GM19035 (cell line): ENCODE data around the gene DDX10.
"Not testable (repeated sequence)": the region's sequence is repeated elsewhere in the genome, so short reads cannot be mapped to it uniquely, and the experiment has no call there.

ENCODE experiments used
- ATAC-seq: cut with Tn5 transposase; IDR thresholded peaks from one replicate; pipeline ENCODE4 v1.9.1; 2021; ENCODE audit not compliant: unreplicated experiment

The DDX10 gene

DNA sequence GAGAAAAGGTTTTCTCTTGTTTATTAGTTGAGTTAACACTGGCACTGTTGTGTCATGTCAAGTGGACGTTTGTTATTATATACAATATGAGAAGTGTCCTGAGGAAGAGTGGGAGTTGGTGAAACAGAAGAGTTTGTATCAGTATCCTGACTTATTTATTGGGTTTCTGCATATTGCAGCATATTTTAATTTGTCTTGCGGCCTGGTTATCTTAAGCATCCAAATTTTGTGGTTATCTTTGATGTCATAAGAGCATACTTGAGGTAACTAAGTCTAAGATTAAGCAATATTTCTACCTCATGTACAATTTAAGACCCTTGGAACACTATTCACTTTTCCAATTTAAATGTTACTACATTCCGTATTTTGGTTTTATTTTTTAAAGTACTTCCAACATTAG lies 103.5 kb downstream of the DDX10 start:
- no peak for ATAC-seq

DNA sequence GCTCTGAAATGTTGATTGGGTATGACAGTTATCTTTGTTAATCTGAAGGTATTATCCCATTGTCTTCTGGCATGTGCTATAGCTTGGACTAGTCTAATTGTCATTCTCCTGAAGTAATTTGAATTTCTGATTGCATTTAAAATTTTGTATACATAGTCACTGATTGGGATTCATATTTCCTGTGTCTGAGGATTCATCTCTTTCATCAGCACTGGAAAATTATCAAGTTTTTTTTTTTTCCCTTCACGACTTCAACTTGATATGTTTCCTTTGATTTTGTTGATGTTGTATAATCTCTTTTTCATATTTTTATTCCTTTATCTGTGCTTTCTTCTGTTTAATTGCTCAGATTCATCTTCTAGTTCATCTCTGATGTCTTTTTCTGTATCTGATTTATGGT lies 104.1 kb downstream of the DDX10 start:
- ATAC-seq, result no peak

DNA sequence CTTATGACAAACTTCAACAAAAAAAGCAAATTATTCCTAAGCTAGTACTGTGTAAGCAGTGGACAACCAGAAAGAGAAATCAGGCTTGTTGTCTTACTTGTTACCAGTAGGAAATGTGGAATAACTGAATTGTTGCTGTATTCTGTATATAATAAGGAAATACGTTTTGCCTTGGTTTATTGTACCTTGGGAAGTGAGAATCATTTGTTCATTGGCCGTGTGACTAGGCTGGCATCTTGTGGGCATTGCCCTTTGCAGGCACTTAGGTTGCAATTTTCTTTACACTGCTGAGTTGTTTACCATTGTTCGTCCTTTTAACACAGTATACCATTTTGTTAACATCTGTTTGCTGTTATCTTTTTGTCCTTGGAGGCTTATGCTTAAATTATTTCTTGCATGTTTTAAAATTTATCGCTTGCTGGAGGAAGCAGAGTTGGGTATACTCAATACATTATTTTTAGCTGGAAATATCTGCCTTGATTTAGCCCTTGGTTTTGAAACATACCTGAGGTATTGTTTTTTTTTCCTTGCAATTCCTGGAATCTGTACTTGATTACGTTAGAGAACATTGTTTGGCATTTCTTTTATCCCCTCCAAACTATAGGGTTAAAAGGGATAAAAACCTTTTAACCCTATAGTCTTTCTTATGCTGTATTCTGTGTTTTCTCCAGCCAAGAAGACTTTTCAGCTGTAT lies 109.3 kb downstream of the DDX10 start:
- no peak for ATAC-seq

DNA sequence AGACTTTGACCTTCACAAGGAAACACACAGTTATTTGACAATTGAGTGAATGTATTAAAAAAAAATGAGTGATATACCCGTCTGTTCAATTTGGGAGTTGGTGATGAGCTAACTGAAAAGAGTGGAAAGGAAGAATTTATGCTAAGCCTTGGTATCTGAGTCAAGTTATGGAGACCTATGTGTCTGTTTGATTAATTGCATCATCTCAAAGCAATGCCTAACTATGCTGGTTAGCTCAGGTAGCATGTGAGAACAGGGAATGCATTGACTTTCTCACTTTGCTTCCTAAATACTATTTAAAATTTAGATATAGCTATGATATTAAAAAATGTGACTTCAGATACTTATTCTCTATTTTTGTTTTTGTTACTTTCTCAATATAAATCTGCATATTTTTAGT lies 110.5 kb downstream of the DDX10 start:
- no peak for ATAC-seq

DNA sequence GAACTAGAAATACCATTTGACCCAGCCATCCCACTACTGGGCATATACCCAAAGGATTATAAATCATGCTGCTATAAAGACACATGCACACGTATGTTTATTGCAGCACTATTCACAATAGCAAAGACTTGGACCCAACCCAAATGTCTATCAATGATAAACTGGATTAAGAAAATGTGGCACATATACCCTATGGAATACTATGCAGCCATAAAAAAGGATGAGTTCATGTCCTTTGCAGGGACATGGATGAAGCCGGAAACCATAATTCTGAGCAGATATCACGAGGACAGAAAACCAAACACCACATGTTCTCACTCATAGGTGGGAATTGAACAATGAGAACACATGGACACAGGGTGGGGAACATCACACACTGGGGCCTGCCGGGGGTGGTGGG lies 114.3 kb downstream of the DDX10 start:
- not testable (repeated sequence) for ATAC-seq

DNA sequence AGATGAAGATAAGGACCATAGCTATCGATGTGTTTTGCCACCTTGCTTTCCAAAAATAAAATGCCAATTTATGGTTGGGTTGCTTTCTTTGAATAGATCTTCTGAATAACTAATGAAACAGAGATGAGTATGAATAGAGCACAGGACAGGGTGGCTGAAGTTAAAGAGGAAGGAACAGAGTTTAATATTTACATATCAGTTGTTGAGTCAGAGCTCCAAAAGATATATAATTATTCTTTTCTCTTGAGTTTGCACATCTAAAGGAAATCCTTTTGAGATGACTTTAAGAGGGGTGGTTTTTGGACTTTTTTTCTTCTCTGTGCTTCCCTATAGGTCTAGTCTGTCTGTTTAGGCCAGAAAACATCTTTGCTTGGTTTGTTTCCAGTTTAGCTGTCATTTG lies 115.2 kb downstream of the DDX10 start:
- no peak for ATAC-seq

DNA sequence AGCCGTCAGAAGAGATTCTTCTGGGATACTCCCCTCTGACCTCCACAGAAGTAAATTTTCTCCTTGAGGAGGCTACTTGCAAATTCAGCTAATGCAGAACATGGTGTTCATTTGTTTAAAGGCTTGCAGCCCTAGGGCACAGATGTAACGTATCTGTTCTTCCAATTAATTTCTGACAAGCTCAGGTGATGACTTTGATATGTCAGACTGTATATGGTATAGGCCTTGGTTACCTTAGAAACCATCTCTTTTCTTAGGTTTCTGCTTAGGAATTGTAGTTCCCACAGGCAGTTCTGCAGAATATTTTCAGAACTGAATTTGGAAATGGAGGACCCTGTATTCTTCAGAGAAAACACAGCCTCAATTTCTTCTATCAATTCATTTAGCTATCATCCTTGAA lies 117.1 kb downstream of the DDX10 start:
- no peak for ATAC-seq

DNA sequence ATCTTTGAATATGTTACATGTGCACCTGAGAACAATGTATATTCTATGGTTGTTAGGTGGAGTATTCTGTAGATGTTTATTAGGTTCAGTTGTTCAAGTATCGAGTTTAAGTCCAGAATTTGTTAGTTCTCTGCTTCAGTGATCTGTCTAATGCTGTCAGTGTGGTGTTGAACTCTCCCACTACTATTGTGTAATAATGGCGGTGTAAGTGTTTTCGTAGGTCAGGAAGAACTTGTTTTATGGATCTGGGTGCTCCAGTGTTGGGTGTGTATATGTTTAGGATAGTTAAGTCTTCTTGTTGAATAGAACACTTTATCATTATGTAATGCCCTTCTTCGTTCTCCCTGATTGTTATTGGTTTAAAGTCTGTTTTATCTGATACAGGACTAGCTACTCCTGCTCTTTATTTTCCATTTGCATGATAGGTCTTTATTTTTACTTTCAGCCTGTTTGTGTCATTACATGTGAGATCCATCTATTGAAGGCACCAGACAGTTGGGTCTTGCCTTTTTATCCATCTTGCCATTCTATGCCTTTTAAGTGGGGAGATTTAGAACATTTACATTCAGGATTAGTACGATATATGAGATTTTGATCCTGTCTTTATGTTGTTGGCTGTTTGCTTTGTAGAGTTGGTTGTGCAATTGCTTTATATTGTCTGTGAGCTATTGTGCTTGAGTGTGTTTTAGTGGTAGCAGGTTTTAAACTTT lies 121.6 kb downstream of the DDX10 start:
- no peak for ATAC-seq

DNA sequence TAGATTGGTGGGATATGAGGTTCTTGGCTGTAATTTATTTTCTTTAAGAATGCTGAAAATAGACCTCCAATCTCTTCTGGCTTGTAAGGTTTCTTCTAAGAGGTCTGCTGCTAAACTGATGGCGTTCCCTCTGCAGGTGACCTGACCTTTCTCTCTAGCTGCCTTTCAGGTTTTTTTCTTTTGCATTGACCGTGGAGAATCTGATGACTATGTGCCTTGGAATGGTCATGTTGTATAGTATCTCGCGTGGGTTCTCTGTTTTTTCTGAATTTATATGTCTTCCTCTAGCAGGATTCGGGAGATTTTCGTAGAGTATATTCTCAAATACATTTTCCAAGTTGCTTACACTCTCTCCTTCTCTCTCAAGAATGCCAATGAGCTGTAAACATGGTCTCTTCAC lies 122.2 kb downstream of the DDX10 start:
- no peak for ATAC-seq

DNA sequence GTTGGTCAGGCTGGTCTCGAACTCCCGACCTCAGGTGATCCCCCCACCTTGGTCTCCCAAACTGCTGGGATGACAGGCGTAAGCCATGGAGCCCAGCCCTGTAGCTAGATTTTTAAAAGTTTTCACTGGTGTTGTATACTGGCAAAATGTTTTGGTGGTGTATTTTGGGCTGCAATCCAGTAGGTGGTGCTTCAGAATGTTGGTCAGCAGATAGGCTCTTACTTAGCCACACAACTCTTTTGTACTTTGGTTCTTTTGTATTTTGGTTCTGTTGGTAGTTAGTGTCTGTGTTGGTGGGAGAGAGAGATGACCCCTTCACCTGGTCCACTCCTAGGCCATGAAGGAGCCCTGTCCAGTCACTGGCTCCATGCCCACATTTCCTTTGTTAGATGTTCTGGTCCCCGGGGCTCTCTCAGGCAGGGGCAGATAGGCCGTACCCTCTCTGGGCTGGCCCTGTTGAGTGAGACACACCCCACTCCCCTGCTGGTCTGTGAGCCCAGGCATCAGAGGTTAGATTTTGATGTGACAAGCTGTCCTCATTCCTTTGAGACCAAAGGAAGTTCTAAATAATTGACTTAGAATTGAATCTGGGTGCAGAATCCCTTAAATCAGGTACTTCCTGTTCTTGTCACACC lies 123.8 kb downstream of the DDX10 start:
- ATAC-seq, result peak; percentile 57

DNA sequence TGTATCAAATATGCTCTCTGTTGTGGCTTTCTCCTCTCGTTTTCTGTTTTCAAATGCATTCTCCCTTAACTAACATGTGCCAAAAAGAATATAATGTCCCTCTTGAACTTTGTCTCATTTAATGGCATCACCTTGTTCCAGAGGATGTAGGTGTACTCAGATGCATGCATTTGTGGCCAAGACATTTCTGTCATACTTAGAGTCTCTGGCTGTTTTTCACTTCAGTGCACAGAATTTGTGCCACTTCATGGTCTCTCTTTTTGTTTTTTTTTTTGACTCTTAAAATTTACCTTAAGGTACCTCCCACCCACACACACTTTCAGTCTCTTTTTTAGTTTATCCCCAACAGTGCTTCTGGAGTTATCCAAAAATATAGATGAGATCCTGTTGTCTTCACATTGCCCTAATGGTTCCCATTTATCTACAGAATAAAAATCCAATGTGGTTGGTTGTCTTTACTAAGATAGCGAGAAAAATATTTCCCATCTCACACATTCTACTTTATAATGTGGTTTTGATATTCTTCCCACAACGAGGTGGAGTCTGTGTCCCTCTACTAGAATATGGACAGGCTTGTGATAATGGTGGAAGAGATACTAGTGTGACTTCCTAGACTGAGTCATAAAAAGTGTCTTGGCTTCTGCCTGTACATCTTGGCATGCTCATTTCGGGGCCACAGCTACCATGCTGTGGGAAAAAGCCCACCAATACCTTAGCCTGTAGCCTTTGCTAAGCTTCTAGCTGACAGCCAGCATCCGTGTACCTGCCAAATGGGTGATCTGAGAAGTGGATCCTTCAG lies 125.8 kb downstream of the DDX10 start:
- no peak for ATAC-seq

DNA sequence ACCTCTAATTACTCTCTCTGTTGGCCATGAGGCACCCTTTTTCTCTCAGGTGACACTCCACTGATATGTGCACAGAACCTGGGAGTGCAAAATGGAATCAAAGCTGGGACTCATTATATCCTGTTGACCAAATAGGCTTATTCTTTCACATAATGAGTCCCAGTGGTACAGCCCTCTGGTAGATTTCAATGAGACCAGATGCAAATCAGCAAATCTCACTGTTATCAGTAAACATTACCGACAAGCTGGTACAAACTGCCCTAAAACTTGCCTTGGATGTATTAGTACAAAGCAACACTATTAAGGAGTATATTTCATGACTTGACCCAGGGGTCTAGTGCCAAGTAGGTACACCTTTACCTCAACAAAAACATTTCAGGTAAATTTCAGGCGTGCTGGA lies 128.3 kb downstream of the DDX10 start:
- no peak for ATAC-seq

DNA sequence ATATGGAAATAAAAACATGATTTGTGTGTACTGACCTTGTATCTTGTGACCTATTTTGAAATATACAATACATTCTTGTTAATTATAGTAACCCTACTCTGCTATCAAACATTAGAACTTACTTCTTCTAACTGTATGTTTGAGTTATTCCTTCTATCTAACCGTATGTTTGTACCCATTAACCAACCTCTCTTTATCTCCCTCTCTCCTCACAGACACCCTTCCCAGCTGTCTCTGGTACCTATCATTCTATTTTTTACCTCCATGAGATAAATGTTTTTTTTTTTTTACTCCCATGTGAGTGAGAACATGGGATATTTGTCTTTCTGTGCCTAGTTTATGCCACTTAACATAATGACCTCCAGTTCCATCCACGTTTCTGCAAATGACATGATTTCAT lies 128.7 kb downstream of the DDX10 start:
- ATAC-seq, result no peak

DNA sequence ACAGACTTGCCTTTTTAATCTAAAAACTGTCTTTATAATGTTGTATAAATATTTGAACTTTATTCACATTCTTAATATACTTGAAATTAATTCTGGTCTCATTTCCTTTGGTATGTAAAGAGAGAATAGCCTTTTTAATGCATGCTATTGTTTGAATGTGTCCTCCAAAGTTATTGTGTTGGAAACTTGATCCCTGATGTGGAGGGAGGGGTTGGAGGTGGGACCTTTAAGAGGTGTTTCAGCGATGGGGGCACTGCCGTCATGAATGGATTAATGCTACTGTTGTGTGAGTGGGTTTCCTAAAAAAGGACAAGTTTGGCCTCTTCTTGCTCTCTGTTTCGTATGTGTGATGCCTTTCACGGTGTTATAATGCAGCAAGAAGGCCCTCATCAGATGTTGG lies 131.7 kb downstream of the DDX10 start:
- ATAC-seq, result no peak

DNA sequence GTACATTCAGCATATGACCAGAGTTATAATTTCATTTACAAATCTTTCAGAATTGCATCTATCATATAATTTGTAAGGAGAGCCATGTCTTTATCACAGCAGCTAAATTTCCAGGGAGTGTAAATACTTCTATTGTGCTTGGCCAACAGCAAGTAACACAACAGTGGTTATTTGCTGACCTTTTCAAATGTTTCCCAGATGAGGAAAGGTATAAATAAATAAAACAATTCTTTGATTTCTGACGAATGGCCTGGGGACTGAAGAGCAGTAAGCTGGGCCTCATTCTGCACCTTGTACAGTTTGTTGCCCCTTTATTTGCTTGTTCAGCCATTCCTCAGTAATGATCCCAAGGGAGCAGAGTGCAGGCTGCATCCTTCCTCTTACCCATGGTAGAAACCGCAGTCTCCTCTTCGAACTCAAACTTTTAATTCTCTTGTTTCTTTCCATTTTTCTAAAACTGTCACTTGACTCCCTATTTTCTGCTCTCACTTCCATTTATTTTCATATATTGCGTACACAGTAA lies 132.8 kb downstream of the DDX10 start:
- ATAC-seq, result no peak

DNA sequence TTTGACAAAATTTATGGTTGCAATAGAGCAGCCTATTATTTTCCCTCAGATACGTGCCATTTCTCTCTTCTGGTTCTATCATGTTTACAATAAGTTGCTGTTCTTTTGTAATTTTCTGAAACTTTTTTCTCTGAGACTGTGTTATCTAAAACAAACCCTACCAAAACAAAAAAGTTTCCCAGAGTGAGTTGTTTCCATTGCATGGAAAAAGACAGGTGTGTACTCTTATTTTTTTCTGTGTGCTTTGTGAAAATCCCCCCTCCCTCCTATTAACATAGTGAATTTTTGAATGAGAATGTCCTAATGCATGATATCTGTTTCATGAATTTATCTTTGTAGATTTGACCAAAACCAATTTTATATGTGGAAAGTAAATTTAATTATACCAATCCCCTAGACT lies 137.6 kb downstream of the DDX10 start:
- no peak for ATAC-seq

DNA sequence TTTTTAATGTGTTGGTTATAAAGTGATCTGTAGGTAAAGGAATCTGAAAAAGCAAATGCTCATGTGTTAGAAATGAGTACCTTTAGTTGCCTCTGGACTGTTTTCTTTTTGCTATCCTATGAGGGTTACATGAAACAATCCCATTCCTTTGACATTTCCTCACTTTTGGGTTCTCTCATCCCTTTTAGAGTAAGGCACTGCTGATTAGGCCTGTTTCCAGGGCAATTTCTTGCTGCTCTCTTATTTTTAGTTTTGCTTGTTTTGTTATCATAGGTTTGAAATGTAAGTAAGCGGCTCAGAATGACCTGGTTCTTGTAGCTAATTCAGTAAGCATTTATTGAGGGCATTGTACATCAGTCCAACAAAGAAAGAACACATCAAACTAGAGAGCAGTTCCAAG lies 138.9 kb downstream of the DDX10 start:
- ATAC-seq, result no peak

DNA sequence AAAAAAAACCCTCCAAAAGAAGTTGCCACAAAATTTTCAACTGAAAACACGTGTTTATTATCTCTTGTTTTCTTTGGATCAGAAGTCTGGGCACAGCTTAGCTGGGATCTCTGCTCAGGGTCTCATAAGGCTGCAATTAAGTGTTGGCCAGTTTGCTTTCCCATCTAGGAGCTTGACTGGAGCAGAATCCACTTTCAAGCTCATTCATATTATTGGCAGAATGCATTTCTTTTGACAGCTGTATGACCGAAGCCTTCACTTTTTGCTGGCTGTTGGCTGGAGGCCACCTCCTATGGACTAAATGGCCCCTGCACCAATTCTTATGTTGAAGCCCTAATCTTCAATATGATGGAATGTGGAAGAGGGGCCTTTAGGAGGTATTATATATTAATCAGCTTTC lies 139.6 kb downstream of the DDX10 start:
- ATAC-seq, result no peak

DNA sequence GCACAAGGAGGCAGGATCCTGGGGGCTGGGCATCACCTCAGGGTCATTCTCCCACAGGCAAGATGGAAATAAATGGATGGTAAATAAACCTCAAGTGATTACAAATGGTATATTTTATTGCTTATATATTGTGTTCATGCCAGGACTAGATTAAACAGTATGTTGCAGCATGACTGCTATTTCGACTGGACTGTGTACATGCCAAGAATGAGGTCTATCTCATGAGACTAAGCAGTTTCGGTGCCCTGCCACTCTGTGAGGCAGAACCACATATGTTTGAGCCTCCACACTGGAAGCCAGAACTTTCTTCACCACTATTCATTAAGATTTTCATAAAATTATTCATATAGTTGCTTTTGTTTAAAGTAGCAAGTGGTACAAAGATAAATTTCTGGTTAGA lies 140.2 kb downstream of the DDX10 start:
- no peak for ATAC-seq

DNA sequence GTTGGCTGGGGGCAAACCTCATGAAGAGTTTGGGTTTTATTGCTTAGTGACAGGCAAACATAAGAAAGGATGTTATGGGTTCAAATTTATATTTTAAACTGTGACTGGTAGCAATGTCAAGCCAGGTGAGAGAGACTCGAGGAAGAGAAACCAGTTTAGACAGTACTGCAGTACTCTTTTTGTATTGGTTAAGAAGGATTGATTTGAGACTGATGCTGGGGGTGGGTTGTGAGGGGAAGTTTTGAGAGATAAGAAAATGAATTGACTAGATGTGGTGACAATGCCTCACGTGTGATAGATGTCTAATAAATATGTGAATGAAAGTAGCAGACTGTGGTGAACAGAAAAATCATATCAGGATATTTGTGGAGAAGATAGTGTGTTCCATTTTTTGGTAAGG lies 142.4 kb downstream of the DDX10 start:
- no peak for ATAC-seq

DNA sequence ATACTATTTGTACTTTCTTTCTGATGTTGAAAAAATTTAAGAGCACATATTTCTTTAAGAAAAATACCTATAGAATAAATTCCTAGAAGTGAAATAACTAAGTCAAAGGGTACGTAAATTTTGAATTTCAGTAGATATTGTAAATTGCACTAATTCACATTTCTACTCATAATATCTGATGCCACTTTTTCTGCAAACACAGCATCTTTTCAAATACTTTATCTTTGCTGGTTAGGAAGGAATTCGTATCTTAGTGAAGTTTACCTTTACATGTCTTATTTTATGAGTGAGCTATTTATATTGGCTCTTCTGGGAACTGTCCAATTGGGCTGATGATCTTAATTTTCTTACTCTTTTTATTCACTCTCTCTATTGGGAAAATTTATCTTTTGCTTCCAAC lies 148.2 kb downstream of the DDX10 start:
- no peak for ATAC-seq
